Heart left ventricle (tissue), 13 donors: Measurements from ENCODE around the gene RNF17.

ENCODE experiments used
- CTCF ChIP-seq, 12 donors: fragments of 200-600 bp; sonication (generic) in 4 of 12; IDR thresholded peaks; one replicate each; pipeline versions ENCODE4 v1.5.0 to v1.8.0; 2018 to 2022; ENCODE audit warnings: antibody characterized with exemption in 12 of 12, mild to moderate bottlenecking in 5 of 12
- POLR2A ChIP-seq, 2 donors: fragments of 450-650 bp; IDR thresholded peaks; one replicate each; pipeline ENCODE4 v1.6.1; 2017; ENCODE audit warnings: antibody characterized with exemption in 2 of 2, mild to moderate bottlenecking in 2 of 2, moderate library complexity in 2 of 2
- donor health status: ischemic (EF 13 %, LVEDD 7.1; RV severe dilation, severe dysfunction).
- donor health status: DM: no; HTN: yes; CAD: no.
- donor health status: DM: no; HTN: no; CAD: no.
- donor health status: ischemic (EF 25% LVEDD 6.9; RV normal size, moderate dysfunction).
- donor health status: ischemic (EF 25% LVEDD 5.7; RV mildly dilated, moderate dysfunction).
- donor health status: ischemic (EF 35%, LVEDD 5.7; RV mildly dilated, moderate dysfunction).
- donor health status: nonischemic (EF 11% LVEDD 7.7; RV severe dilation, severe dysfunction).
- donor health status: DM: yes; HTN: yes; CAD: no.
- donor health status: PGD.
- donor health status: ischemic (EF 29% LVEDD 5.4; RV normal size, mild dysfunction).
- donor health status: nonischemic (EF 23%, LVEDD 6.1; RV moderate dilation, normal function).

GRCh38 chr13:24851546-24851945 is 87.6 kb downstream of the RNF17 start:
- no peak for TF ChIP-seq CTCF (IDR thresholded peaks at IDR 0.05)
- TF ChIP-seq POLR2A (IDR thresholded peaks at IDR 0.05) = no peak
